HCT116 (cell line): ENCODE data around the gene HMG20A. TPM values are rescaled to one million over a fixed set of nuclear protein-coding genes. Genes with fewer than 3 reads are reported as not detected.

Experiments used
- ATAC-seq: fragments of 200-7000 bp; cut with Tn5 transposase; 2 replicates; pipeline ENCODE4 v1.9.1; 2020; ENCODE audit warnings: mild to moderate bottlenecking, moderate library complexity
- BruUV-seq: library from RNA; stranded (reverse); fragments of 400-500 nt; replicated peaks from 2 replicates; lab custom pipeline; 2021; lab: Mats Ljungman, UMichigan
- CTCF ChIA-PET: fragments of 300-600 bp; sonication (Branson Sonifier 250); formaldehyde crosslinking; loops from one replicate; lab custom pipeline; 2021; ENCODE audit warnings: antibody characterized with exemption; lab: Charles Lee
- POLR2A ChIA-PET: fragments of 300-600, 350-600 bp; sonication (Branson Sonifier 250); formaldehyde crosslinking; loops from one replicate; lab custom pipeline; 2021; ENCODE audit warnings: antibody characterized with exemption; lab: Charles Lee
- RAD21 ChIA-PET, 2 experiments: fragments of 300-600 bp; sonication (Branson Sonifier 250); formaldehyde crosslinking; loops; one replicate each; lab custom pipeline; 2023; ENCODE audit warnings: low total read pairs in 2 of 2; ENCODE audit not compliant: uncharacterized antibody in 2 of 2, unreplicated experiment in 2 of 2, low non-redundant PET in 1 of 2; lab: Charles Lee
- DNase-seq: peaks from one replicate; pipeline ENCODE4 v3.0.0-alpha.2; 2010; ENCODE audit warnings: low read depth, low spot score
- H2AFZ ChIP-seq: fragments of 200-600 bp; shearing (Covaris generic), sonication (generic); 2 replicates; pipeline ENCODE4 v1.6.1; 2017; ENCODE audit warnings: low read depth, mixed run types, mixed read lengths, antibody characterized with exemption, low read length; ENCODE audit not compliant: poor library complexity, severe bottlenecking
- H3K27ac ChIP-seq: 2 replicates; pipeline ENCODE4 v1.5.1; 2012; ENCODE audit warnings: low read depth, low read length
- H3K27me3 ChIP-seq: fragments of 200-600 bp; sonication (generic); 2 replicates; pipeline ENCODE4 v1.6.1; 2016; ENCODE audit warnings: mixed run types, low read length, mixed read lengths; ENCODE audit not compliant: insufficient read depth
- H3K36me3 ChIP-seq, 2 experiments: fragments of 200-500 bp in 1 of 2; fragments of 200-600 bp in 1 of 2; sonication (Bioruptor generic) in 1 of 2; sonication (generic) in 1 of 2; 2 replicates each; pipeline versions ENCODE4 v1.5.1 to v1.6.1; 2014 to 2016; ENCODE audit warnings: low read length in 2 of 2, inconsistent platforms in 1 of 2, mixed read lengths in 1 of 2, mixed run types in 1 of 2; ENCODE audit not compliant: insufficient read depth in 2 of 2, control insufficient read depth in 1 of 2
- H3K4me1 ChIP-seq, 2 experiments: fragments of 200-600 bp in 1 of 2; sonication (generic) in 1 of 2; 2 replicates each; pipeline versions ENCODE4 v1.5.1 to v1.6.1; 2012 to 2017; ENCODE audit warnings: low read length in 2 of 2, inconsistent platforms in 1 of 2, mild to moderate bottlenecking in 1 of 2, mixed read lengths in 1 of 2, mixed run types in 1 of 2, moderate library complexity in 1 of 2; ENCODE audit not compliant: insufficient read depth in 2 of 2, control insufficient read depth in 1 of 2
- H3K4me2 ChIP-seq: fragments of 200-600 bp; sonication (generic); 2 replicates; pipeline ENCODE4 v1.6.1; 2017; ENCODE audit warnings: mixed run types, low read length, mixed read lengths
- H3K4me3 ChIP-seq, 2 experiments: fragments of 200-600 bp in 1 of 2; sonication (generic) in 1 of 2; replicated peaks in 1 of 2; 2 replicates each; pipeline ENCODE4 v1.5.1; 2011 to 2016; ENCODE audit warnings: low read length in 2 of 2, control low read depth in 1 of 2, low read depth in 1 of 2, mild to moderate bottlenecking in 1 of 2, mixed read lengths in 1 of 2, mixed run types in 1 of 2
- H3K79me2 ChIP-seq: fragments of 200-600 bp; sonication (generic); 2 replicates; pipeline ENCODE4 v1.6.1; 2017; ENCODE audit warnings: mild to moderate bottlenecking, mixed run types, low read length, moderate library complexity, mixed read lengths; ENCODE audit not compliant: insufficient read depth
- H3K9ac ChIP-seq: fragments of 200-600 bp; sonication (generic); 2 replicates; pipeline ENCODE4 v1.6.1; 2016; ENCODE audit warnings: low read length, mixed read lengths
- H3K9me2 ChIP-seq: fragments of 200-600 bp; sonication (generic), shearing (Covaris generic); 2 replicates; pipeline ENCODE4 v1.6.1; 2017; ENCODE audit warnings: mixed run types, mild to moderate bottlenecking, moderate library complexity; ENCODE audit not compliant: insufficient read depth
- H3K9me3 ChIP-seq, 2 experiments: fragments of 200-500 bp in 1 of 2; fragments of 200-600 bp in 1 of 2; sonication (Bioruptor generic) in 1 of 2; sonication (generic) in 1 of 2; 2 replicates each; pipeline ENCODE4 v1.6.1; 2014 to 2017; ENCODE audit warnings: low read length in 2 of 2, mixed read lengths in 2 of 2, inconsistent platforms in 1 of 2, low read depth in 1 of 2, mild to moderate bottlenecking in 1 of 2, mixed run types in 1 of 2, moderate library complexity in 1 of 2; ENCODE audit not compliant: control insufficient read depth in 1 of 2, insufficient read depth in 1 of 2
- H4K20me1 ChIP-seq: fragments of 200-600 bp; sonication (generic), shearing (Covaris generic); 2 replicates; pipeline ENCODE4 v1.6.1; 2017; ENCODE audit warnings: mixed run types, mild to moderate bottlenecking, moderate library complexity; ENCODE audit not compliant: insufficient read depth
- CEBPB ChIP-seq: IDR thresholded peaks from 2 replicates; pipeline ENCODE4 v1.6.1; 2012; ENCODE audit warnings: low read depth
- EGR1 ChIP-seq: IDR thresholded peaks from 2 replicates; pipeline ENCODE4 v1.6.1; 2012; ENCODE audit warnings: low read depth
- ELF1 ChIP-seq: IDR thresholded peaks from 2 replicates; pipeline ENCODE4 v1.6.1; 2012; ENCODE audit warnings: low read depth, borderline replicate concordance
- EZH2 ChIP-seq: fragments of 200-600 bp; sonication (generic); IDR thresholded peaks from 2 replicates; pipeline ENCODE4 v1.6.1; 2017; ENCODE audit warnings: antibody characterized with exemption, mixed run types
- EZH2phosphoT487 ChIP-seq: fragments of 200-600 bp; IDR thresholded peaks from 2 replicates; pipeline ENCODE4 v1.6.1; 2018; ENCODE audit warnings: antibody characterized with exemption, borderline replicate concordance
- FOSL1 ChIP-seq: IDR thresholded peaks from 2 replicates; pipeline ENCODE4 v1.6.1; 2012; ENCODE audit warnings: low read depth
- JUND ChIP-seq: IDR thresholded peaks from 2 replicates; pipeline ENCODE4 v1.6.1; 2012
- POLR2A ChIP-seq: IDR thresholded peaks from 2 replicates; pipeline ENCODE4 v1.7.0; 2011; ENCODE audit warnings: borderline replicate concordance; ENCODE audit not compliant: insufficient read depth, insufficient read length; ENCODE audit errors: extremely low read depth
- SIN3A ChIP-seq: IDR thresholded peaks from 2 replicates; pipeline ENCODE4 v1.6.1; 2012; ENCODE audit warnings: low read depth
- SRF ChIP-seq: IDR thresholded peaks from 2 replicates; pipeline ENCODE4 v1.6.1; 2012; ENCODE audit warnings: low read depth
- TCF7L2 ChIP-seq: IDR thresholded peaks from 2 replicates; pipeline ENCODE4 v1.7.0; 2011; ENCODE audit warnings: borderline replicate concordance, inconsistent platforms; ENCODE audit not compliant: insufficient read depth, insufficient read length; ENCODE audit errors: extremely low read depth
- YY1 ChIP-seq: IDR thresholded peaks from 2 replicates; pipeline ENCODE4 v1.6.1; 2011; ENCODE audit warnings: low read length, low read depth, moderate library complexity, mild to moderate bottlenecking; ENCODE audit not compliant: insufficient replicate concordance; ENCODE audit errors: extremely low read depth
- ZFX ChIP-seq: fragments of 450-650 bp; IDR thresholded peaks from 2 replicates; pipeline ENCODE4 v1.6.1; 2017
- intact Hi-C: fragments of 100-400 bp; cut with micrococcal nuclease; formaldehyde crosslinking; loops from 2 replicates; pipeline ENCODE4 v1.10.0; 2022
- total RNA-seq: library from RNA; stranded (reverse); gene quantifications from one replicate; pipeline ENCODE4 v1.2.1, GENCODE V29; 2021; ENCODE audit not compliant: unreplicated experiment
- TF ChIP-seq, protein P1 (sequence below): IDR thresholded peaks from 2 replicates; pipeline ENCODE4 v1.6.1; 2011; ENCODE audit warnings: mild to moderate bottlenecking, low read length, moderate library complexity; ENCODE audit not compliant: insufficient replicate concordance; ENCODE audit errors: extremely low read depth
- TF ChIP-seq, protein P2 (sequence below), 3 experiments: fragments of 200-600 bp in 1 of 3; sonication (generic) in 1 of 3; IDR thresholded peaks in 2 of 3; conservative IDR thresholded peaks in 1 of 3; 2 replicates each; pipeline ENCODE4 v1.5.1; 2012 to 2017; ENCODE audit warnings: low read depth in 2 of 3, low read length in 2 of 3, antibody characterized with exemption in 1 of 3, borderline replicate concordance in 1 of 3, control low read depth in 1 of 3, mild to moderate bottlenecking in 1 of 3, mixed read lengths in 1 of 3, mixed run types in 1 of 3, moderate library complexity in 1 of 3; ENCODE audit not compliant: insufficient read depth in 1 of 3
- TF ChIP-seq, protein P3 (sequence below): IDR thresholded peaks from 2 replicates; pipeline ENCODE4 v1.6.1; 2012; ENCODE audit warnings: low read depth
- TF ChIP-seq, protein P4 (sequence below): IDR thresholded peaks from 2 replicates; pipeline ENCODE4 v1.6.1; 2012

Gene HMG20A
- total RNA-seq, 1 experiment from 2014 or later: 37.7 TPM

DNA sequence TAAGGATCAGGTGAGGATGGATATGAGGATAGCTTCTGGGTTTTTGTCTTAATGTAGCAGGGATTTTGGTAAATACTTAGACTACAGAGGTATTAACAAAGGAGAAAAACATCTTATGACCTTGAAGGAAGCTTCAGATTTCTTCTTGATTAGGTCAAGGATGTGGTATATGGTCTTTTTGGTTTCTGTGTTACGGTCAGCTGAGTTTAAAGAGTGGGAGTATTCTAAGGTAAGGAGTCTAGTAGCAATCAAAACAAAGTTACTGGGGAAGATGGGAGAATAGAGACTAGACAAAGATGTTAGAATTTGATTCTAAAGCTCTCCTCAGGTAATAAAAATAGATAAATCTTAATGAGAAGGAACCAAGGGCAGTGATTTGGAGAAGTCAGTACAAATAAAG, 6.2 kb downstream of the HMG20A start (continued):
- TF ChIP-seq, protein P1, sequence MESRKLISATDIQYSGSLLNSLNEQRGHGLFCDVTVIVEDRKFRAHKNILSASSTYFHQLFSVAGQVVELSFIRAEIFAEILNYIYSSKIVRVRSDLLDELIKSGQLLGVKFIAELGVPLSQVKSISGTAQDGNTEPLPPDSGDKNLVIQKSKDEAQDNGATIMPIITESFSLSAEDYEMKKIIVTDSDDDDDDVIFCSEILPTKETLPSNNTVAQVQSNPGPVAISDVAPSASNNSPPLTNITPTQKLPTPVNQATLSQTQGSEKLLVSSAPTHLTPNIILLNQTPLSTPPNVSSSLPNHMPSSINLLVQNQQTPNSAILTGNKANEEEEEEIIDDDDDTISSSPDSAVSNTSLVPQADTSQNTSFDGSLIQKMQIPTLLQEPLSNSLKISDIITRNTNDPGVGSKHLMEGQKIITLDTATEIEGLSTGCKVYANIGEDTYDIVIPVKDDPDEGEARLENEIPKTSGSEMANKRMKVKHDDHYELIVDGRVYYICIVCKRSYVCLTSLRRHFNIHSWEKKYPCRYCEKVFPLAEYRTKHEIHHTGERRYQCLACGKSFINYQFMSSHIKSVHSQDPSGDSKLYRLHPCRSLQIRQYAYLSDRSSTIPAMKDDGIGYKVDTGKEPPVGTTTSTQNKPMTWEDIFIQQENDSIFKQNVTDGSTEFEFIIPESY: no peak
- TF ChIP-seq YY1: no peak

DNA sequence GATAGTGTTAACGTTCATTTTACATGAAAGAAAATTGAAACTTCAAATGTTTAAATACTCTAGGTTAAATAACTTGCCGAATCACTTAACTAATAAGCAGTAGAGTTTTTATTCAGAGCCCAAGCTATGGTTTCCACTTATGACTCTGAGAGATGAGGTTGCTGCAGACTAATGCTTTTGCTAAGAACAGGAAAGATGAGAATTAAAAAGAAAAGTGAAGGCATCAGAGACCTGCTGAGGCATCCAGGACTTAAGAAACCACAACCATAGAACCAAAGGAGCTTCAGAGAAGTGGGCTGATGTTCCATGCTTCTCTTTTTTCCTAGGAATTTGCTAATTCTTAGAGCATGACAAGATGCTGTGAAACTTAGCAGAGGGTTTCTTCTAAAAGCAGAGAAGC, 9.5 kb downstream of the HMG20A start:
- Histone ChIP-seq H3K9me3 (no peaks in the 10 kb centered on the region), H3K27ac (no peak overlapping the region), H3K4me1 (no peaks in the 10 kb centered on the region), H3K36me3 (no peaks in the 10 kb centered on the region), H2AFZ (no peak overlapping the region), H3K27me3 (no peaks in the 10 kb centered on the region), H3K9me2 (no peaks in the 10 kb centered on the region), H3K4me3 (no peak overlapping the region), H3K4me2 (no peak overlapping the region), H3K9ac (no peak overlapping the region), H3K79me2 (peaks cover 67% of the 10 kb centered on the region), H4K20me1 (no peaks in the 10 kb centered on the region; the same call in 1 of the 2 replicates)
- no peak for DNase-seq
- TF ChIP-seq EZH2phosphoT487 (no peak), ELF1 (no peak), TCF7L2 (no peak), SIN3A (no peak), SRF (no peak), ZFX (no peak), POLR2A (no peak), EGR1 (no peak), CEBPB (no peak), FOSL1 (no peak), JUND (no peak), YY1 (no peak), EZH2 (no peak)
- TF ChIP-seq, protein P2, sequence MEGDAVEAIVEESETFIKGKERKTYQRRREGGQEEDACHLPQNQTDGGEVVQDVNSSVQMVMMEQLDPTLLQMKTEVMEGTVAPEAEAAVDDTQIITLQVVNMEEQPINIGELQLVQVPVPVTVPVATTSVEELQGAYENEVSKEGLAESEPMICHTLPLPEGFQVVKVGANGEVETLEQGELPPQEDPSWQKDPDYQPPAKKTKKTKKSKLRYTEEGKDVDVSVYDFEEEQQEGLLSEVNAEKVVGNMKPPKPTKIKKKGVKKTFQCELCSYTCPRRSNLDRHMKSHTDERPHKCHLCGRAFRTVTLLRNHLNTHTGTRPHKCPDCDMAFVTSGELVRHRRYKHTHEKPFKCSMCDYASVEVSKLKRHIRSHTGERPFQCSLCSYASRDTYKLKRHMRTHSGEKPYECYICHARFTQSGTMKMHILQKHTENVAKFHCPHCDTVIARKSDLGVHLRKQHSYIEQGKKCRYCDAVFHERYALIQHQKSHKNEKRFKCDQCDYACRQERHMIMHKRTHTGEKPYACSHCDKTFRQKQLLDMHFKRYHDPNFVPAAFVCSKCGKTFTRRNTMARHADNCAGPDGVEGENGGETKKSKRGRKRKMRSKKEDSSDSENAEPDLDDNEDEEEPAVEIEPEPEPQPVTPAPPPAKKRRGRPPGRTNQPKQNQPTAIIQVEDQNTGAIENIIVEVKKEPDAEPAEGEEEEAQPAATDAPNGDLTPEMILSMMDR (IDR thresholded peaks at IDR 0.05 in 2 of 3, conservative IDR thresholded peaks at IDR 0.05 in 1 of 3; ENCODE audit: borderline replicate concordance in 1 of 3, insufficient read depth in 1 of 3, low read depth in 2 of 3, low read length in 2 of 3): no peak
- TF ChIP-seq, protein P3, sequence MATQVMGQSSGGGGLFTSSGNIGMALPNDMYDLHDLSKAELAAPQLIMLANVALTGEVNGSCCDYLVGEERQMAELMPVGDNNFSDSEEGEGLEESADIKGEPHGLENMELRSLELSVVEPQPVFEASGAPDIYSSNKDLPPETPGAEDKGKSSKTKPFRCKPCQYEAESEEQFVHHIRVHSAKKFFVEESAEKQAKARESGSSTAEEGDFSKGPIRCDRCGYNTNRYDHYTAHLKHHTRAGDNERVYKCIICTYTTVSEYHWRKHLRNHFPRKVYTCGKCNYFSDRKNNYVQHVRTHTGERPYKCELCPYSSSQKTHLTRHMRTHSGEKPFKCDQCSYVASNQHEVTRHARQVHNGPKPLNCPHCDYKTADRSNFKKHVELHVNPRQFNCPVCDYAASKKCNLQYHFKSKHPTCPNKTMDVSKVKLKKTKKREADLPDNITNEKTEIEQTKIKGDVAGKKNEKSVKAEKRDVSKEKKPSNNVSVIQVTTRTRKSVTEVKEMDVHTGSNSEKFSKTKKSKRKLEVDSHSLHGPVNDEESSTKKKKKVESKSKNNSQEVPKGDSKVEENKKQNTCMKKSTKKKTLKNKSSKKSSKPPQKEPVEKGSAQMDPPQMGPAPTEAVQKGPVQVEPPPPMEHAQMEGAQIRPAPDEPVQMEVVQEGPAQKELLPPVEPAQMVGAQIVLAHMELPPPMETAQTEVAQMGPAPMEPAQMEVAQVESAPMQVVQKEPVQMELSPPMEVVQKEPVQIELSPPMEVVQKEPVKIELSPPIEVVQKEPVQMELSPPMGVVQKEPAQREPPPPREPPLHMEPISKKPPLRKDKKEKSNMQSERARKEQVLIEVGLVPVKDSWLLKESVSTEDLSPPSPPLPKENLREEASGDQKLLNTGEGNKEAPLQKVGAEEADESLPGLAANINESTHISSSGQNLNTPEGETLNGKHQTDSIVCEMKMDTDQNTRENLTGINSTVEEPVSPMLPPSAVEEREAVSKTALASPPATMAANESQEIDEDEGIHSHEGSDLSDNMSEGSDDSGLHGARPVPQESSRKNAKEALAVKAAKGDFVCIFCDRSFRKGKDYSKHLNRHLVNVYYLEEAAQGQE: no peak
- TF ChIP-seq, protein P4, sequence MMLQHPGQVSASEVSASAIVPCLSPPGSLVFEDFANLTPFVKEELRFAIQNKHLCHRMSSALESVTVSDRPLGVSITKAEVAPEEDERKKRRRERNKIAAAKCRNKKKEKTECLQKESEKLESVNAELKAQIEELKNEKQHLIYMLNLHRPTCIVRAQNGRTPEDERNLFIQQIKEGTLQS: no peak
- CTCF ChIA-PET: no interaction called here
- intact Hi-C loops: no loop called here
- POLR2A ChIA-PET: no interaction called here
- RAD21 ChIA-PET: no interaction called here
- ATAC-seq: no peak
- BruUV-seq: no TSS peak
